Neural progenitor cell (in vitro differentiated cells): ENCODE measurements around the gene KSR1. TPM values are rescaled to one million over a fixed set of nuclear protein-coding genes. Genes with fewer than 3 reads are reported as not detected.

Experiments
- DNase-seq: peaks from one replicate; pipeline ENCODE4 v3.0.0-alpha.2; 2016; ENCODE audit warnings: low spot score
- H2AFZ ChIP-seq: fragments of 200-600 bp; sonication (generic); replicated peaks from 2 replicates; pipeline ENCODE4 v1.6.1; 2016; ENCODE audit warnings: antibody characterized with exemption
- H3F3A ChIP-seq: fragments of 200-600 bp; sonication (generic); 2 replicates; pipeline ENCODE4 v1.6.1; 2016; ENCODE audit warnings: antibody characterized with exemption, low read depth
- H3K27ac ChIP-seq: fragments of 200-600 bp; sonication (generic); 2 replicates; pipeline ENCODE4 v1.5.1; 2016; ENCODE audit warnings: mild to moderate bottlenecking
- H3K27me3 ChIP-seq: fragments of 200-600 bp; sonication (generic); 2 replicates; pipeline ENCODE4 v1.6.1; 2016; ENCODE audit warnings: mild to moderate bottlenecking, moderate library complexity
- H3K36me3 ChIP-seq: fragments of 200-600 bp; sonication (generic); 2 replicates; pipeline ENCODE4 v1.5.1; 2016
- H3K4me1 ChIP-seq: fragments of 200-600 bp; sonication (generic); 2 replicates; pipeline ENCODE4 v1.6.1; 2016; ENCODE audit warnings: mixed run types
- H3K4me2 ChIP-seq: fragments of 200-600 bp; sonication (generic); 2 replicates; pipeline ENCODE4 v1.6.1; 2016
- H3K4me3 ChIP-seq: fragments of 200-600 bp; sonication (generic); 2 replicates; pipeline ENCODE4 v1.5.1; 2016
- H3K79me2 ChIP-seq: fragments of 200-600 bp; sonication (generic); 2 replicates; pipeline ENCODE4 v1.6.1; 2016; ENCODE audit warnings: low read depth
- H3K9ac ChIP-seq: fragments of 200-600 bp; sonication (generic); 2 replicates; pipeline ENCODE4 v1.6.1; 2016
- H3K9me3 ChIP-seq: fragments of 200-600 bp; sonication (generic); 2 replicates; pipeline ENCODE4 v1.5.1; 2016; ENCODE audit warnings: low read depth
- H4K20me1 ChIP-seq: fragments of 200-600 bp; sonication (generic); 2 replicates; pipeline ENCODE4 v1.6.1; 2016; ENCODE audit warnings: low read depth
- H3K27ac Mint-ChIP-seq: 3 replicates; pipeline ENCODE4 v1.8.0; 2021; ENCODE audit warnings: mixed read lengths
- H3K27me3 Mint-ChIP-seq: 2 replicates; pipeline ENCODE4 v1.8.0; 2022; ENCODE audit warnings: low read depth, mild to moderate bottlenecking, inconsistent platforms, moderate library complexity, mixed read lengths; ENCODE audit not compliant: insufficient read depth
- H3K36me3 Mint-ChIP-seq: 3 replicates; pipeline ENCODE4 v1.8.0; 2021; ENCODE audit warnings: mixed read lengths
- H3K4me1 Mint-ChIP-seq: 3 replicates; pipeline ENCODE4 v1.8.0; 2021; ENCODE audit warnings: mixed read lengths
- H3K4me3 Mint-ChIP-seq: 3 replicates; pipeline ENCODE4 v1.8.0; 2021; ENCODE audit warnings: mild to moderate bottlenecking, moderate library complexity, mixed read lengths
- H3K9me3 Mint-ChIP-seq: 3 replicates; pipeline ENCODE4 v1.8.0; 2020; ENCODE audit warnings: mixed read lengths
- CTCF ChIP-seq: fragments of 200-600 bp; sonication (generic); IDR thresholded peaks from 2 replicates; pipeline ENCODE4 v1.5.1; 2017; ENCODE audit warnings: antibody characterized with exemption, mild to moderate bottlenecking
- EZH2 ChIP-seq: fragments of 200-600 bp; sonication (generic); IDR thresholded peaks from 2 replicates; pipeline ENCODE4 v1.6.1; 2017; ENCODE audit warnings: antibody characterized with exemption, mild to moderate bottlenecking, moderate library complexity
- EZH2phosphoT487 ChIP-seq: fragments of 200-600 bp; sonication (generic); IDR thresholded peaks from 2 replicates; pipeline ENCODE4 v1.6.1; 2017; ENCODE audit warnings: antibody characterized with exemption
- total RNA-seq: library from RNA; depleted of rRNA; stranded (reverse); fragments of >200 nt; gene quantifications from 2 replicates; pipeline ENCODE4 v1.2.3, GENCODE V29; 2015; ENCODE audit warnings: low replicate concordance

The KSR1 gene
- total RNA-seq, 1 donor from 2014 or later: 16.4 TPM

GRCh38 chr17:27518048-27518447 is 61.8 kb downstream of the KSR1 start:
- DNase-seq: no peak
- Histone ChIP-seq H4K20me1 (peaks cover 29% of the 10 kb centered on the region), H3K4me2 (no peak overlapping the region), H3K4me3 (no peak overlapping the region), H3K79me2 (peaks cover 68% of the 10 kb centered on the region), H2AFZ (no peak overlapping the region), H3K27ac (no peak overlapping the region), H3F3A (peaks cover 13% of the 10 kb centered on the region), H3K9me3 (no peaks in the 10 kb centered on the region), H3K4me1 (peaks cover 55% of the 10 kb centered on the region), H3K9ac (no peak overlapping the region), H3K36me3 (no peaks in the 10 kb centered on the region), H3K27me3 (no peaks in the 10 kb centered on the region)
- H3K4me3 Mint-ChIP-seq: no peak overlapping the region
- TF ChIP-seq CTCF: no peak
- TF ChIP-seq EZH2phosphoT487: no peak
- TF ChIP-seq EZH2: no peak
- H3K27ac Mint-ChIP-seq: no peak overlapping the region
- H3K9me3 Mint-ChIP-seq: no peaks in the 10 kb centered on the region
- peaks cover 3% of the 10 kb centered on the region for H3K27me3 Mint-ChIP-seq
- no peaks in the 10 kb centered on the region for H3K36me3 Mint-ChIP-seq
- H3K4me1 Mint-ChIP-seq: peaks cover 39% of the 10 kb centered on the region

GRCh38 chr17:27518545-27519521 is 62.6 kb downstream of the KSR1 start:
- H3K4me1 Mint-ChIP-seq: peaks cover 37% of the 10 kb centered on the region
- no peak overlapping the region for H3K9ac ChIP-seq

GRCh38 chr17:27519550-27519949 is 63.3 kb downstream of the KSR1 start:
- Histone ChIP-seq H3K9ac (no peak overlapping the region), H3K27me3 (no peaks in the 10 kb centered on the region), H3K79me2 (peaks cover 74% of the 10 kb centered on the region), H3F3A (peaks cover 5% of the 10 kb centered on the region), H4K20me1 (peaks cover 28% of the 10 kb centered on the region), H3K27ac (no peak overlapping the region), H2AFZ (no peak overlapping the region), H3K36me3 (no peaks in the 10 kb centered on the region), H3K4me2 (peak overlapping the region; percentile 56), H3K4me3 (no peak overlapping the region), H3K4me1 (peaks cover 50% of the 10 kb centered on the region), H3K9me3 (no peaks in the 10 kb centered on the region)
- no peak for DNase-seq
- Mint-ChIP-seq H3K4me1 (peaks cover 41% of the 10 kb centered on the region), H3K36me3 (no peaks in the 10 kb centered on the region), H3K27me3 (peaks cover 5% of the 10 kb centered on the region), H3K4me3 (peak overlapping the region; percentile 60), H3K27ac (peak overlapping the region; percentile 59), H3K9me3 (no peaks in the 10 kb centered on the region)
- TF ChIP-seq EZH2 (no peak), EZH2phosphoT487 (no peak), CTCF (no peak)

More at GRCh38 chr17:27518545-27519521, 62.6 kb downstream of the KSR1 start:
- Histone ChIP-seq H3K27me3 (no peaks in the 10 kb centered on the region), H3K79me2 (peaks cover 75% of the 10 kb centered on the region), H3K9me3 (no peaks in the 10 kb centered on the region), H3K4me3 (no peak overlapping the region), H3K27ac (no peak overlapping the region), H3F3A (peaks cover 11% of the 10 kb centered on the region), H2AFZ (no peak overlapping the region), H3K4me2 (peak overlapping the region; percentile 56), H3K4me1 (peaks cover 50% of the 10 kb centered on the region), H3K36me3 (no peaks in the 10 kb centered on the region), H4K20me1 (peaks cover 26% of the 10 kb centered on the region)
- no peaks in the 10 kb centered on the region for H3K36me3 Mint-ChIP-seq
- no peaks in the 10 kb centered on the region for H3K9me3 Mint-ChIP-seq
- TF ChIP-seq CTCF (no peak), EZH2 (no peak), EZH2phosphoT487 (no peak)
- peak overlapping the region; percentile 59 for H3K27ac Mint-ChIP-seq
- DNase-seq: no peak
- peaks cover 4% of the 10 kb centered on the region for H3K27me3 Mint-ChIP-seq
- H3K4me3 Mint-ChIP-seq: peak overlapping the region; percentile 60
